ENCODE data around the gene OR51B2. TPM values are rescaled to one million over a fixed set of nuclear protein-coding genes. Genes with fewer than 3 reads are reported as not detected.

The OR51B2 gene
- total RNA-seq, 6 donors from 2014 or later: 1.2 TPM; not detected in 5

GRCh38 chr11:5284637-5285036 lies 39.5 kb downstream of the OR51B2 start:
- Histone ChIP-seq H3K4me1 (no peaks in the 10 kb centered on the region), H3K4me3 (no peak overlapping the region), H3K27ac (no peak overlapping the region), H3K27me3 (no peaks in the 10 kb centered on the region), H3K9me3 (no peaks in the 10 kb centered on the region), H3K36me3 (no peaks in the 10 kb centered on the region)
- 88% methylated on average over 2 of the region's 2 CpGs; no CpG with 5 or more reads in 1 of the 2 donors for WGBS, 2 donors
- no peak for TF ChIP-seq POLR2A (IDR thresholded peaks at IDR 0.05)
- no peak for TF ChIP-seq POLR2AphosphoS5 (IDR thresholded peaks at IDR 0.05)
- no peak for TF ChIP-seq EP300 (IDR thresholded peaks at IDR 0.05)
- TF ChIP-seq CTCF (IDR thresholded peaks at IDR 0.05): no peak
- ATAC-seq (ENCODE audit: low FRiP score in 2 of 2) (no peak), DNase-seq (no peak)

DNA sequence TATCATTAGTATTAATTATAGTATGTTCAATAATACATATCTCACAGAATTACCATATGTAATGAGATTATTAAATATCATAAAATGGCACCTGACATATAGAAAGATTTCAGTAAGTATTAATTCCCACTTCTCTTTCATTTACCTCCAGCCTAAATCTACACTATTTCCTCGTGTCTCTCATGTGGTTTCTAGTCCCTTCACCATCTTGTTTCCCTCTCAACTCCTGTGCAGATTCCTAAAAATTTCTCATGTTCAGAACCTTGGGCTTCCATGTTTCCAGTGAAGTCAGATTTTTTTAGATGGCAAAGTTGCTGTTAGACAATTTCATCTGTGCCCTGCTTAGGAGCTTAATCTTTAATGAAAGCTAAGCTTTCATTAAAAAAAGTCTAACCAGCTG lies 40.2 kb downstream of the OR51B2 start:
- ATAC-seq (ENCODE audit: low FRiP score in 2 of 2) (no peak), DNase-seq (no peak)
- Histone ChIP-seq H3K27ac (no peak overlapping the region), H3K4me1 (no peaks in the 10 kb centered on the region), H3K27me3 (no peaks in the 10 kb centered on the region), H3K36me3 (no peaks in the 10 kb centered on the region), H3K4me3 (no peak overlapping the region), H3K9me3 (no peaks in the 10 kb centered on the region)
- WGBS, 2 donors: 66 to 77% methylated on average over 1 of the region's 1 CpG
- TF ChIP-seq POLR2A (IDR thresholded peaks at IDR 0.05) (no peak), CTCF (IDR thresholded peaks at IDR 0.05) (no peak), POLR2AphosphoS5 (IDR thresholded peaks at IDR 0.05) (no peak), EP300 (IDR thresholded peaks at IDR 0.05) (no peak)

GRCh38 chr11:5283086-5283485 lies 41.0 kb downstream of the OR51B2 start:
- DNase-seq (no peak), ATAC-seq (ENCODE audit: low FRiP score in 2 of 2) (no peak)
- Histone ChIP-seq H3K27ac (no peak overlapping the region), H3K4me3 (no peak overlapping the region), H3K4me1 (no peaks in the 10 kb centered on the region), H3K36me3 (no peaks in the 10 kb centered on the region), H3K27me3 (no peaks in the 10 kb centered on the region), H3K9me3 (no peaks in the 10 kb centered on the region)
- WGBS, 2 donors: 81 to 83% methylated on average over 3 of the region's 3 CpGs
- no peak for TF ChIP-seq POLR2A (IDR thresholded peaks at IDR 0.05)
- no peak for TF ChIP-seq EP300 (IDR thresholded peaks at IDR 0.05)
- TF ChIP-seq CTCF (IDR thresholded peaks at IDR 0.05): no peak
- no peak for TF ChIP-seq POLR2AphosphoS5 (IDR thresholded peaks at IDR 0.05)

DNA sequence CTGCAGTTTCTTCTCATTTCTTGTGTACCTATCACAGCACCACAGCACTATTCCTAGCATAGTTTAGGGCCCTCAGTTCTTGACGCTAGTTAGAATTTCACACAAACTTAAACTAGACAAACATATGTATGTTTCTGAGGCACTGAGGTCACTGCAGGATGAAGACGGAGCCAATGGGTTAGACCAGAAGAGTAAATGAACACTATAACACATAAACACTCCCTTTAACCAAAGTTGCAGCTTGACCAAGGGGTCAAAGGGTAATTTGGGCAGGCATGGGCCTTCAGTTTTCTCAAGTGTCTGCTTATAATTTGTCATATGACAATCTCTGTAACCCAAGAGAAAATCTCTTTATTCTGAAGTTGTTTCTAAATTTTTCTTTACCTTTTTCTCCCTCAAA lies 41.5 kb downstream of the OR51B2 start:
- DNase-seq (no peak), ATAC-seq (ENCODE audit: low FRiP score in 2 of 2) (no peak)
- 82 to 90% methylated on average over 2 of the region's 2 CpGs for WGBS, 2 donors
- no peaks in the 10 kb centered on the region for H3K9me3 ChIP-seq
- H3K4me3 ChIP-seq: no peak overlapping the region
- no peak for TF ChIP-seq POLR2AphosphoS5 (IDR thresholded peaks at IDR 0.05)
- TF ChIP-seq POLR2A (IDR thresholded peaks at IDR 0.05): no peak
- TF ChIP-seq CTCF (IDR thresholded peaks at IDR 0.05): no peak
- TF ChIP-seq EP300 (IDR thresholded peaks at IDR 0.05): no peak
- H3K27ac ChIP-seq: no peak overlapping the region
- H3K27me3 ChIP-seq: no peaks in the 10 kb centered on the region
- no peaks in the 10 kb centered on the region for H3K4me1 ChIP-seq
- H3K36me3 ChIP-seq: no peaks in the 10 kb centered on the region

DNA sequence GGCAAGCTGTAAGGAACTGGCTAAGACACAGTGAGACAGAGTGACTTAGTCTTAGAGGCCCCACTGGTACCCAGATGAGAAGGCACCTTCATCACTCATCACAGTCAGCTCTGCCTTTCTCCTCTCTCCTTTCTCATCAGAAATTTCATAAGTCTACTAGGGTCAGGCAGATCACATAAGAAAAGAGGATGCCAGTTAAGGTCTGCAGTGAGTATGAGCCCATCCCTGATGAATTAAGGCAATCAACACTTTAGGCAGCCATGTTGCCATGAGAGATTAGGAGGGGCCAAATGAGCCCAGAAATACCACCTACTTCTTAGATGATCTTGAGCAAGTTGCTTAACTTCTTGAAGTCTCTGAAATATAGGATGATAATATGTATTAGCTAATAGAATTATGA lies 42.5 kb downstream of the OR51B2 start:
- no peaks in the 10 kb centered on the region for H3K36me3 ChIP-seq
- H3K4me3 ChIP-seq: no peak overlapping the region
- no peaks in the 10 kb centered on the region for H3K27me3 ChIP-seq
- H3K27ac ChIP-seq: no peak overlapping the region
- ATAC-seq (ENCODE audit: low FRiP score in 2 of 2) (no peak), DNase-seq (no peak)
- no peak for TF ChIP-seq EP300 (IDR thresholded peaks at IDR 0.05)
- TF ChIP-seq POLR2AphosphoS5 (IDR thresholded peaks at IDR 0.05): no peak
- no peak for TF ChIP-seq CTCF (IDR thresholded peaks at IDR 0.05)
- TF ChIP-seq POLR2A (IDR thresholded peaks at IDR 0.05): no peak
- H3K9me3 ChIP-seq: no peaks in the 10 kb centered on the region
- no peaks in the 10 kb centered on the region for H3K4me1 ChIP-seq
